Measurements from ENCODE around the gene SUMO1. TPM values are rescaled to one million over a fixed set of nuclear protein-coding genes. Genes with fewer than 3 reads are reported as not detected.

SUMO1 gene
- total and polyA plus RNA-seq, 2 of the 4 experiments (the other 2 are of a cell fraction), result 72.3 to 90.0 TPM

DNA sequence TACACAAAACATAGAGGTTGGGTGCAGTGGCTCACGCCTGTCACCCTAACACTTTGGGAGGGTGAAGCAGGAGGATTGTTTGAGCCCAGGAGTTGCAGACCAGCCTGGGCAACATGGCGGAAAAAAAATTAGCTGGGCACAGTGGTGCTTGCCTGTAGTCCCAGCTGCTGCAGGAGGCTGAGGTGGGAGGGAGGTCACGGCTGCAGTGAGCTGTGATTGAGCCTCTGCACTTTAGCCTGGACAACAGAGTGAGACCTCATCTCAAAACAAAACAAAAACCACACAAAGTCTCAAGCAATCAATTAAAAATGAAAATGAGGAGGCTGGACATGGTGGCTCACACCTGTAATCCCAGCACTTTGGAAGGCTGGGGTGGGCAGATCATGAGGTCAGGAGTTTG lies 32.1 kb upstream of the SUMO1 start:
- no peak overlapping the region for H2AFZ ChIP-seq (replicated peaks; ENCODE audit: low read length, poor library complexity)
- H2AK5ac ChIP-seq (ENCODE audit: low read depth, low read length), result no peak overlapping the region
- no peak overlapping the region for H3K56ac ChIP-seq (ENCODE audit: extremely low read depth, insufficient read depth, low read length)
- in situ Hi-C loops (cut with MboI; ENCODE audit: low sequenced_read_pairs), result no loop called here
- peaks cover 0 to 6% of the 10 kb centered on the region in 2 experiments; a peak in 1 of 4 replicates for H3K79me1 ChIP-seq (ENCODE audit: low read depth in 1 of 2, low read length in 2 of 2)
- no CpG with 5 or more reads among the region's 3 CpGs for WGBS, 2 experiments (ENCODE audit: extremely low coverage in 2 of 2, insufficient read length in 1 of 2)
- no peak overlapping the region for H2BK20ac ChIP-seq (ENCODE audit: low read depth, low read length)
- no peak overlapping the region for H4K5ac ChIP-seq (ENCODE audit: low read depth, low read length)
- H3K18ac ChIP-seq (ENCODE audit: low read depth, low read length), result no peak overlapping the region
- ChIA-PET POLR2A (ENCODE audit: unreplicated experiment) (no interaction called here), CTCF (no interaction called here)
- no peak for DNase-seq
- H2BK120ac ChIP-seq (ENCODE audit: low read depth, low read length), result no peak overlapping the region
- no peak overlapping the region for H3K23ac ChIP-seq (ENCODE audit: low read depth, low read length)
- H3K9me3 ChIP-seq (ENCODE audit: control insufficient read depth, insufficient read depth, low read length), result no peaks in the 10 kb centered on the region
- H3K4me2 ChIP-seq (ENCODE audit: low read depth, low read length), result no peak overlapping the region
- no peak overlapping the region for H2BK5ac ChIP-seq (ENCODE audit: low read depth, low read length, poor library complexity, severe bottlenecking)
- H4K8ac ChIP-seq (ENCODE audit: low read depth in 2 of 2, low read length in 2 of 2), result no peak overlapping the region
- peaks cover 6% of the 10 kb centered on the region; the same call in 1 of the 2 replicates for H3K9me1 ChIP-seq (ENCODE audit: insufficient read depth, low read length)
- dilution Hi-C loops (cut with HindIII; ENCODE audit: low sequenced_read_pairs, unreplicated experiment), result no loop called here
- H2BK15ac ChIP-seq (ENCODE audit: low read depth, low read length), result no peak overlapping the region
- no peak overlapping the region for H3K14ac ChIP-seq (replicated peaks; ENCODE audit: low read depth, low read length)
- TF ChIP-seq, protein P1, sequence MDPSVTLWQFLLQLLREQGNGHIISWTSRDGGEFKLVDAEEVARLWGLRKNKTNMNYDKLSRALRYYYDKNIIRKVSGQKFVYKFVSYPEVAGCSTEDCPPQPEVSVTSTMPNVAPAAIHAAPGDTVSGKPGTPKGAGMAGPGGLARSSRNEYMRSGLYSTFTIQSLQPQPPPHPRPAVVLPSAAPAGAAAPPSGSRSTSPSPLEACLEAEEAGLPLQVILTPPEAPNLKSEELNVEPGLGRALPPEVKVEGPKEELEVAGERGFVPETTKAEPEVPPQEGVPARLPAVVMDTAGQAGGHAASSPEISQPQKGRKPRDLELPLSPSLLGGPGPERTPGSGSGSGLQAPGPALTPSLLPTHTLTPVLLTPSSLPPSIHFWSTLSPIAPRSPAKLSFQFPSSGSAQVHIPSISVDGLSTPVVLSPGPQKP (IDR thresholded peaks at IDR 0.05; ENCODE audit: borderline replicate concordance, low read depth, low read length), result no peak
- no peak for TF ChIP-seq FOS (IDR thresholded peaks at IDR 0.05; ENCODE audit: low read depth, low read length)
- no peak for TF ChIP-seq MAZ (IDR thresholded peaks at IDR 0.05; ENCODE audit: borderline replicate concordance, low read depth, low read length)
- TF ChIP-seq BHLHE40 (IDR thresholded peaks at IDR 0.05; ENCODE audit: low read depth, low read length), result no peak
- no peak overlapping the region for H3K4ac ChIP-seq (ENCODE audit: low read depth, low read length)
- no peak overlapping the region for H3K27ac ChIP-seq (ENCODE audit: insufficient read depth, low read length)
- peaks cover 2% of the 10 kb centered on the region for H3K4me1 ChIP-seq (ENCODE audit: control insufficient read depth, insufficient read depth, low read length)
- H3K36me3 ChIP-seq (ENCODE audit: control insufficient read depth, insufficient read depth, low read length), result no peaks in the 10 kb centered on the region; the same call in 1 of the 2 replicates
- H4K91ac ChIP-seq (ENCODE audit: insufficient read depth, low read depth, low read length), result no peak overlapping the region
- H4K20me1 ChIP-seq (ENCODE audit: insufficient read depth, low read length), result peaks cover 84% of the 10 kb centered on the region
- ATAC-seq (ENCODE audit: low read depth), result no peak
- BruUV-seq (replicated peaks), result no TSS peak
- no peaks in the 10 kb centered on the region for H3K27me3 ChIP-seq (ENCODE audit: control insufficient read depth, insufficient read depth, low read length)
- H3K4me3 ChIP-seq (ENCODE audit: insufficient read depth, low read depth, low read length), result no peak overlapping the region
- no peak overlapping the region for H3K9ac ChIP-seq (ENCODE audit: low read depth, low read length)
- intact Hi-C loops (cut with micrococcal nuclease), result no loop called here
- no peak overlapping the region for H2AK9ac ChIP-seq (replicated peaks; ENCODE audit: low read depth, low read length, poor library complexity)

Data from IMR-90 (cell line).